ELF-1 (cell line): ENCODE results near the gene UROS.

ENCODE experiments used
- DNase-seq: peaks from one replicate; pipeline ENCODE4 v3.0.0-alpha.2; 2016; ENCODE audit warnings: low read depth, low spot score

UROS gene

DNA sequence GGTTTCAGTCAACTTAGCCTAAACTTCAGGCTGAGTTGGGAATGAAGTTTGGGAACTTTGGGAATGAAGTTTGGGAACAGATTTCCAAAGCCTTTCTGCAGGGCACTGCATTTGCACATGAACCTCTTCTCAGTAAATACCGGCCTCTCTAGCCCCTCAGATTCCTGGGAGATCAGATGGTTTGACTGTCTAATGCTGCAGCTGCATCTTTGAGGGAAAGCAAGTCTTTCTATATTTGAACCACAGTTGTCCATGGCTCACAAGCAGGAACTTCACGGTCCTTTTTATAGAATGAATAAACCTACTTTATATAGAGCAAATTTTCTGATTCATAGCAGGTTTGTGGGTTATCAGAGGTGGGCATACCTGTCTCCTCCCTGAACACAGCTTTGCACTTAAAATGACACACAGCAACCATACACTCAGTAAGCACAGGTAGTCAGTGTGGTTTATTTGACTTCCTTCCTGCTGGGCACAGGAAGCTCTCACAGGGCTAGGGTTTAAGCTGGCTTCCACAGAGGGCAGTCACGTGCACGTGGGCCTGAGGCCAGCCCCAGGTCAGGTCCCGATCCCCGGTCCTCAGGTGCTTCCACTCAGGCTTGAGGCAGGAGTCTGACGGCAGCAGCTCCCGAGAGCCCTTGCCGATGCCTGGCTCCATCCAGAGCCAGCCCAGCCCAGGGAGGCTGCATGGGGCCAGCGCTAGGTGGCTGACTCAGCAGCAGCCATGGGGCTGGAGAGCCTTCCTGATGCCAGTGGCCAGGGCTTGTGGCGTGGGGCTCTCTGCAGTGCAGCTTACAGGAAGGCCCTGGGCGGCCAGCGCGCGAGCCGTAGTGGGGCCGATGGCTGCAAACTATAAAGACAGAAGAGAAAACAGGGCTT lies 34.7 kb downstream of the UROS start:
- DNase-seq: no peak

DNA sequence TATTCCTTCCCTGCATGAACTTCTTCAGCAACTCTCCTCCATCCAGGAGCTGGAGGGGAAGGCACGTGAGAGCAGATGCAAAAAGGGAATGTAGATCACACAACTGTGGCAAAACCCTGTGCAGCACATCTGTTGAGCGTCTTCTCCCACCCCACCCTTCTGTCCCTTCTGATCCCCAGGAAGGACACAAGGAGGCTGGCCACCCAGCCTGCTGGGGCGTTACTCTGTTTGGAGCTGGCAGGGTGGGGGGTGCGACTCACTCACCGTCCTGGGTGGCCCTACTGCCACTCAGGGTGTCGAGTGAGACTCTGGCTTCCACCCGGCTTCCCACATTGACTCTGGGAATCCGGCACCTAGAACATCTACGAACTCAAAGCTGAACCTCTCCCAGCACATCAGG lies 37.3 kb downstream of the UROS start:
- DNase-seq: no peak

DNA sequence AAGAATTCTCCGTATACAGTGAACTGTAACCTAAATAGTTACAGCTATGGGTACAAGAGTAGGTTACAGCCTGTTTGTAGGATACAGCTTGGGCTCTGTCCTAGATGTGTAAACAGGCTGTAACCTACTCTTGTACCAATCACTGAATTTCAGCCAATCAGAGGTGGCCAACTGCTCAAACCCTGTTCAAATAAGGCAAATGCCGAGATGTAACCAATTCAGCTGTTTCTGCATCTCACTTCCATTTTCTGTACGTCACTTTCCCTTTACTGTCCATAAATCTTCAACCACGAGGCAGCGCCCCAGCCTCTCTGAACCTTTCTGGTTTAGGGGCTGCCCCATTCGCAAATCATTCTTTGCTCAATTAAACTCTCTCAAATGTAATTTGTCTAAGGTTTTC lies 39.1 kb downstream of the UROS start:
- no peak for DNase-seq

DNA sequence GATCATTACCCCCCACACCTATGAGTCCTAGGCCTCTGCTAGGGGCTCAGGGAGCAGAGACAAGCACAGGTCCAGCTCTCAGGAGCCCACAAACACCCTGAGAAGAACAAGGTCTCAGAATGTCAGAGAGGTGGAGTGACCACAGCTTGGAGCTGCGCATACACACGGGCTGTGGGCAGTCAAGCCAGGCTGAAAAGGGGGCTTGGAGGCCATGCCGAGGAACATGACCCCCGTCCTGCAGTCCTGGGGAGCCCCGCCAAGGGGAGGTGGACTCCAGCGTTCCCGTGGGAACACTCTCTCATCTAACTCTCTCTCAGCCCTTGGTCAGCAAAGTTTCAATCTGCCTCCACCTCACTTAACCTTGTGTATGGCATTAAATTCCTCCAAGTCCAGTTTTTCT lies 39.6 kb downstream of the UROS start:
- no peak for DNase-seq

DNA sequence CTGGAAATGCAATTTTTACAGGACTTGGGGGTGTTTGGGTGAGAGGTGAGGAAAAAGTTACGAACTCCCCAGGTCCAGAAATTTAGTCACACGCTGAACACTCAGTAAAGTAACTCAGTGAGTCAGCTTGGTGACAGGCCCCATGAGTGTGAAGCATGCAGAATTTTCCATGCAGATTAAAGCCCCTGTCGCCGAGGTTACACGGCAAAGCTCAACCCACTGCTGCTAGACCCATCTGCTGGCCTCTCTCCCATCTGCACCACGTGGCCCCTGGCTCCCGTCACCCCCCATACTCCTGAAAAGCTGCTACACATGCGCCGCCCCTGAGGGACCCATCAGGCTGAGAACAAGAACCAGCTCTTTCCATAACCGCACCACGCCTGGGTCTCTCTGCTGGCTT lies 40.4 kb downstream of the UROS start:
- no peak for DNase-seq

DNA sequence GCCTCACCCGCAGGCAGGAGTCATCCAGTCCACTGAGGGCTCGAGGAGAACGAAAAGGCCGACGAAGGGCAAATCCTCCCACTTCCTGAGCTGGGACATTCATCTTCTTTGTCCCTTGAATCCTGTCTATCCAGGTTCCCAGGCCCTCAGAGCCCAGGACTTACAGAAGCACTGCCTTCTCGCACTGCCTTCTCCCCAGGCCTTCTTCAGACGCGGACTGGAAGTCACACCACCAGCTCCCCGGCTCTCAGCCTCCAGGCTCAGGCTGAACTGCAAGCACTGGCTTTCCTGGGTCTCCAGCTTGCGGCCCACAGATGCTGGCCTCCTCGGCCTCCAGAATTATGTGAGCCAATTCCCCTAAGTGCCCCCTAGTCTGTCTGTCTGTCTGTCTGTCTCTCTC lies 41.0 kb downstream of the UROS start:
- no peak for DNase-seq

DNA sequence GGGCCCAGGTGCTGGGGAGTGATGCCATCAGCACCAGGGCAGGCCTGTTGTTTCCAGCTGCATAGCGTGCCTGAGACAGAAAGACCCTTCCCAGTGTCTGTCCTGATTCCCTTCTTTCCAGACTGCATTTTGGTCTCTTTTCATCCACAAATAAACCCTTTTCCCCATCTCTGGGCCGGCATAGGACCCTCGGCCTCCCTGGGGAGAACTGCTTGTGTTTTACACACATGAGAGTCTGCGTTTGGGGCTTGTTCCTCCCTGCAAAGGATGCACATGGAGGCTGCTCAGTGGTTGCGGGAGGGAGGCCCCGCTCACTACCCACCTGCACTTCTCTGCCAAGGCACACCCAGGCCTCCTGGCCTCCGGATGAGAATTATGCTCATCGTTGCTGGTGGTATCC lies 41.7 kb downstream of the UROS start:
- DNase-seq: no peak

DNA sequence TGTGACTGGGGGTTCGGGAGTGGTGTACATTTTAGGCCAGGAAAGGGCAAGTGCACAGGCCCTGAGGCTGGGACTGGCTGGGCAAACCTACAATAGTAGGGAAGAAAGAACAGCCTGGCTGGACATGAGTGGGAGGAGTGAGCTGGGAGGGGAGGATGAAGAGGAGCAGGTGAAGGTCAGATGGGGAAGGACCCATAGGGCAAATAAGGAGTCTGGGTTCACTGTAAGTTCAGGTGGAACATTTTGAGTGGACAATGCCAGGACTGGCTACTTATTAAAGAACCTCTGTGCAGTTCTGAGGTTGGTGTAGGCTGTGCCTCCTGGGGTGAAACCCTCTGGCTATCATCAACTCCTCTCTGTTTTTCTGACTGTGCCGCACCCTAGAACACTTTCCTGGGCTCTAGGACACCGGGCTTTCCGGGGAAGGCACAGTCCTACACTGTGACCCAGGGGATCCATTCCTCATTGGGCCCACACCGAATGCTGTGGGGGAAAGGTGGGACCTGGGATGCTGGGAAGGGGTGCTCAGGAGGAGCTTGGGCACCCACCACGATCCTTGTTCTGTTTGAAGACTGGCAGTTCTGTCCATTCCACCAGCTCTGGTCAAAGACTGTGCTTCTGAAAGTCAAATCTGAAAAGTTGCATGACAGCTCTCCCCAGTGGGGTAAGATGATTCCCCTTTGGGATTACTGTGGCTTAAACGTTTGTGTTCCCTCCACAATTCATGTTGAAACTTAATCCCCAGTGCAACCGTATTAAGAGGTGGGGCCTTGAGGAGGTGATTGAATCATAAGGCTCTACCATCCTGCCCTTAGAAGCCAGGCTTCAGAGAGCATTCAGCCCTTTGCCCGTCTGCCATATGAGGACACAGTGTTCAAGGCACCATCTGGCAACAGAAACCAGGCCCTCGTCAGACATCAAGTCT lies 43.4 kb downstream of the UROS start:
- DNase-seq: no peak

DNA sequence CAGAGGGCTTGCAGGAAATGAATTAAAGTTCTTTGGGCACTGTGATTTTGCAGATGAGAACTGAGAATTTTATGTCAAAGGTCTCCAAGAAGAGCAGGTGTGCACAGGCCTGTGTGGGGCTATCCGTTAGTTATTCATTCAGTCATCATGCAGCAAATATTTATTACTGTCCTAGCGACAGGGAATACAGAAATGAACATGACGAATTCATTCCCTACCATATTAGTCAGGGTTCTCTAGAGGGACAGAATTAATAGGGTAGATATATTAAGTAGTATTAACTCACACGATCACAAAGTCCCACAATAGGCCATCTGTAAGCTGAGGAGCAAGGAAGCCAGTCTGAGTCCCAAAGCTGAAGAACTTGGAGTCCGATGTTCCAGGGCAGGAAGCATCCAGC lies 44.5 kb downstream of the UROS start:
- no peak for DNase-seq

DNA sequence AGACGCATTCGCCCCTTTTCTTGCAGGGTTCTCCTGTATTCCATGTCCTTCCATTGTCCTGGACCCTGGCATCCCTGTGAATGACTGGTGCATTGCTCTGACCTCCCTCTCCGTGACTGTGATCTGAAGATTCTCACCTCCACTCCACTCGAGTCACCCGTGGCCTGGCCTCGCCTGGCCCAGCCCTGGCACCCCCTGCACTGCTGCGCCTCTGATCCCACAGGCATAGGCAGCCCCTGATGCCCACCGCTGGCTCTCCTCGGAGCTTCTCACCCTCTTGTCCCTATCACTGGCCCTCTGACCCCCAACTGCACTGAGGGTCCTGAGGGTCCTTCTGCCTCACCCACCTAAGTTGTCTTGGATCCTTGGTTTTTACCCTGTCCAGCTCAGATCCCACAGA lies 45.3 kb downstream of the UROS start:
- DNase-seq: no peak

DNA sequence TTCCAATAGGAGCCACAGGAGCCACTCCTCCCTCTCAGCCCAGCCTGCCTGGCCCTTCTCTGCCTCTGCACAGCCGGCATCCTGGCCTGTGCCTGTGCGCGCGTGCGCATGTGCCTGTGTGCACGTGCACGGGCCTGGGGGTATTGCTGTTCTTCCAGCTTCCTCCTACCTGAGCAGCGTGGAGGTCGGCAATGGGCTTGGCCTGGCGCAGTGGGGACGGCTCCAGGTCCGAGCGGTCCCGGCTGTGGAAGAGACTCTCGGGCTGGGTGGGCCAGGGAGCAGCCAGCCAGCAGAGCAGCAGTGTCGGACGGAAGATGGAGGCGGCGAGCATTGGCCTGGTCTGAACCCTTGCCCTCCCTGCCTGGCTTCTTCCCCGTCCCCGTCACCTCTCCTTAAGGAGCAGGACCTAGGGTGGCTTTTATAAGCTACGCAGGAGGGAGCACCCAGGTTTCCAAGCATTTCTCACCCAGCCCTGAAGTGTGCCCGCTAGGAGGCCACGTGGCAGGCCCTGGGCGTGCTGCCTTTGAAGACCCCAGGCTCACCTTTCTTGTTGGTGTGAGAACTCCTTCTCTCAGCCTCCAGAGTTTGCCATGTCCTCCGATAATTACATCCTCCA lies 47.5 kb downstream of the UROS start, which contains the start of gene MMP21:
TSS of gene MMP21 (minus strand) at position 331 of the 616 bp plus-strand sequence. CDS start at position 331, 0 bp downstream.
- no peak for DNase-seq

DNA sequence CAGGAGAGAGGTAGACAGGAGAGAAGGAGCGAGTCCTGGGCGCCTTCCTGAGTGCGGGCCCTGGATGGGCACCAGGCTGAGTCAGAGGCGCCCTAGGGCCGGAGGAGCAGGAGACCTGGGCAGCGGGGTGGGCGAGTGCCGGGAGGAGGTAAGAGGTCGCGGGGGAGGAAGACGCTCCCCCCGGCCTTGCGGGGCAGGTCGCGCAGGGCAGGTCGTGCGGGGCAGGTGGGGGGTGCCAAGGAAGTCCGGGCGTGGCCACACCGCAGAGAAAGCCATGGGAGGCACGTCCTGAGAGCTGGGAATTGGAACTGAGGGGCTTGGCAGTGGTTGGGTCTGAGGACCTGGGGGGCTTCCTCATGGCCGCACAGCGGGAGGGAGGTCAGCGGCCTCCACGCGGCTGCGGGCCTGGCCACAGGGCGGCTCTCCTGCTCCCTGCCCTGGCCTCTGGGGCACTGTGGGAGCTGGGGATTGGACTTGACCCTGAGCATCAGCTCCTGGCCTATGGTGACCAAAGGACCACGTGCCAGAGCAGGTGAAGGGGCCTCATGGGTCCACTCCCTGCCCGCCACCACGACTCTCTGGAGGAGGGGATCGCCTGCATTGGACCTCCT lies 48.4 kb downstream of the UROS start:
- no peak for DNase-seq

DNA sequence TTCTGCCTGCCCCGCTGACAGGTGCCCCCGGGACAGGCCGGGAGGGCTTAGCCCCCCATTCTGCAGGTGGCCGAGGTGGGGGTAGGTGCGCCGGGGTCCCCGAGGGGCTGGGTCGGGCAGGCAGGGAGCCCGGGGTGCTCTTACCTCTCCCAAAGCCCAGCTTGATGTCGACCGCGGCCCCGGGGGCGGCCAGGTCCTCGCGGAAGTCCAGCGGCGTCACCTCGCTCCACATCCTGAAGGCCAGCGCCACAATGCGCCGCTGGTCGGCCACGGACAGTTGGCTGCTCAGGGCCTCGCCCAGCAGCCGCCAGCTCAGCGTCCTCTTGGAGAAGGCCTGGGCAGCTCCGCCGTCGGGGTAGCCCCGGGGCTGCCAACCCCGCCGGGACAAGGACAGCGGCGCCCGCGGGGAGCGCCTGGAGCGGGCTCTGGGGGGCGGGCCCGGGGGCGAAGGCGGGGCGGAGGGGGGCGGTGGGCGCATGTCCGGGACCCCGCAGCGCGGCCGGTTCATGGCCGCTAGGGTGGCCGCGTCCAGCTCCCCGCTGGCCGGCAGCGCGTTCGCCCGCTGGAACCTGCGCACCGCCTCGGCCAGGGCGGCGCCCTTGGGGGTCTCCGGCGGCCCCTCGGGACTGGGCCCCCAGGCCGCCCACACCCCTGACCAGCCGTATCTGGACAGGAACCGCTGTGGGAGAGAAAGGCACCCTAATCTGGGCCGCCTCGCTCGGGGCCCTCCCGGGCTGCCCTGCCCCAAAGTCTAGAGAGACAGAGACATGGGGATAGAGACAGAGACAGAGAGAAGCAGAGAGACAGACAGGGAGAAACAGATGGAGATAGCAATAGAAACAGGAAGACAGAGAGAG lies 49.1 kb downstream of the UROS start:
- no peak for DNase-seq

DNA sequence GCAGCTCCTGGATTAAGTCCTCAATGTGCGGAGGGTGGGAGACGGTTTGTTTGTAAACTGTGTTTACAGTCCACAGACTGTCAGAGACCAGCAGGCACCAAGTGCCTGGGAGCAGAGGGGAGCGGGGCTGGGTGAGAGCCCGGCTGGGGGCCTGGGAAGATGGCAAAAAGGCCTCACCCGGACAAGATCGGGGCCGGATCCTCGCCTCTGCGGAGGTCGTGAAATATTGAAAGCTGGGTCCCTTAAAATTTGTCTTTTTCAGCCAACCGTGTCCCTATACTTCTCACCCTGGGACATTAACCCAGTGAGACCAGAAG lies 50.2 kb downstream of the UROS start:
- DNase-seq: no peak

DNA sequence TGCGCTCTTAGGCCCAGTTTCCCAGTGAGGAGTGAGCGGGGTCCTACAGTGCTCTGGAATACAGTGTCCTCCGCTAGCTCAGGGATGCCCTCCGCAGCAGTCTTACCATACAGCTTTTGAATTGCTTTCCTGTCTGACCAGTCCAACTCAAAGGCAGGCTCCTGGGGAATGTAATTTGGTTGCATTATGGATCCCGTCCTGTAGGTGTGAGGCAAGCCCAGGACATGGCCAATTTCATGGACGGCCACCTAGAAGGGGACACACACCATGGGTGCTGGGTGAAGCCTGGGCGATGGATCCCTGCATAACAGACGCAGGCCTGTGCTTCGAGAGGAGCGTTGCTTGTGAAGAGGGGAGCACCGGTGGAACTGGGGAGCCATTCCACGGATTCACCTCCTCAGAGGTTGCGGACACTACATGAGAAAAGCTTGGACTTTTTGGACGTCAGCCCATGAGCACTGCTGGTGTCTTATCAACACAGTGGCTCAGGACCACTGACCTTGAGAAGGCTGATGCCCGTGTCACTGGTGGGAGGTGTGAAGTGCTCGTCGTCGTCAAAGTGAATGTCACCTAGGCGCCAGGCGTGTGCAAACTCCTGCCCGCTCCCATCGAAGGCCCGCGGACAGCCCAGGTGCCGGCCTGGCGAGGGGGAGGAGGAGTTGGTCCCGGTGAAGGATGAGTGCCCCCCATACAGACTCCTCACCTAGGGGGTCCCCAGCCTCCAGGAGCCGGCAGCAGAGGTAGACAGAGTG lies 50.8 kb downstream of the UROS start:
- DNase-seq: no peak

DNA sequence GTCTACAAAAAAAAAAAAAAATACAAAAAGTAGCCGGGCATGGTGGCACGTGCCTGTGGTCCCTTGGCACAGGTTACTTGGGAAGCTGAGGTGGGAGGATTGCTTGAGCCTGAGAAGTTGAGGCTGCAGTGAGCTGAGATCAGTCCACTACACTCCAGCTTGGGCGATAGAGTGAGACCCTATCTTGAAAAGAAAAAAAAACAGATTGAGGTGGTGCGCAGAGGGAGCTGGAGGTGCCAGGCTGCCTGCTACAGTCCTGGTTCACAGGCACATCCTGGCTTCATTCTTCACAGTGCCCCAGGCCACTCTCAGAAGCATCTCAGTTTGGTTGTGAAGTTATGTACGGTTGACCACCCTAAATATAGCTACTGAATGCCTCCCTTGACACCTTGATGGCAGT lies 52.2 kb downstream of the UROS start:
- no peak for DNase-seq

DNA sequence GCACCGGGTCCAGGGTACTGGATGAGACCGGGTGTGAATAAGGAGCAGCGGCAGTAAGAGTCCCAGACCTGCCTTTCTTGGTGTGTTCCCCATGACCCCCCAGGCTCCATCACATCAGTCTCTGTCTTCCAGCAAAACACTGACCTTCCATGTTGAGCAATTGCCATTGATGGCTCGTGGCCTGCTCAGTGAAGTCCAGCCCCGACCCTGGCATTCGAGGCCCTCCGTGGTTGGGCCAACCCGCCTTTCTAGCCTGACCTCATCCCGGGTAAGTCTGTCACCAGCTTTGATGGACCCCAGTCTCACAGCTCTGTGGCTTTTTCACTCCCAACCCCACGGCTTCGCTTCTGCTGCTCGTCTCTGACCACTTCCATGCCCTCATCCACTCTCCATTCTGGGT lies 53.9 kb downstream of the UROS start:
- no peak for DNase-seq

DNA sequence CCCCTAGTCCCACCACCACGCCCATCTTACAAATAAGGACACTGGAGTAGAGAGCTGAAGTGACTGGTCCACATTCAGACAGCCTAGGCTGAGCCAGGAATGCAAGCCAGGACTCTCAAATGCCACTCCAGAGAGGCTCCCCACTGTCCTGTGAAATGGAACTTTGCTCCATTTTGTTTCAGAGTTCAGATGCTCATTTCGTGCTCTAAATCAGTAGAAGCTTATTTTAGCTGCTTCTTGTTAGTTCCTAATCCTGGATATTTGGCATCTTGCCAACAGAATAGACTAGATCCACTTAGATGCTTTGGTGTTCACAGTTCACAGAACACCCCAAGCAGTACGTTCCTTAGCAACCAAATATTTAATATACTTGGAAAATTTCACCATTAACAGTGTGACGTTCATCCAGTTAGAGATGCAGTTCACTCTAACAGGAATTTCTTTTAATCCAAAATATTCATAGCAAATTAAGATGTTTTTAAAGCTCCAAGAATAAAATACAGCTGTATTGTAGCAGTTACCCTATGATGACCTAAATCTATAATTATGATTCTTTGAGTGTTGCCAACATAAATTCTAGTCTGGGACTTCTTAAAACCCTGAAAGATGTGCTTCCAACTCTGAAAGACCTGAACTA lies 54.7 kb downstream of the UROS start:
- DNase-seq: no peak

DNA sequence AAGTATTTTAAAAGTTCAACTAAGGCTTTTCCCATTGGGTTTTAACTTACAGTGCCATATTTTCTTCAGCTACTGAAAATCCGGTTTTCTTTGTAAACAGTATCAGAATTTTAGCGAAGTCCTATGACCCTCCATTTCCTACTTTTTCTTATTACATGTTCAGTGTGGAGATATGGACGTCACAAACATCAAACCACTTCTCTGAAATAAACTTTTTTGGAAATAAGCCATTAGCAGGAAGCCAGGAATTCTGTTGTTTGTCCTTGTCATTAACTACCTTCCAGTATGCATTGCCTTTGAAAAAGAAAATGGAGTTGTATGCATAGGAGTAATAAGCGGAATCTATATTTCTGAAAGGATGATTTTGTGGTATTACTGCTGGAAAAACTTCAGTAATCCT lies 56.5 kb downstream of the UROS start:
- DNase-seq: no peak

DNA sequence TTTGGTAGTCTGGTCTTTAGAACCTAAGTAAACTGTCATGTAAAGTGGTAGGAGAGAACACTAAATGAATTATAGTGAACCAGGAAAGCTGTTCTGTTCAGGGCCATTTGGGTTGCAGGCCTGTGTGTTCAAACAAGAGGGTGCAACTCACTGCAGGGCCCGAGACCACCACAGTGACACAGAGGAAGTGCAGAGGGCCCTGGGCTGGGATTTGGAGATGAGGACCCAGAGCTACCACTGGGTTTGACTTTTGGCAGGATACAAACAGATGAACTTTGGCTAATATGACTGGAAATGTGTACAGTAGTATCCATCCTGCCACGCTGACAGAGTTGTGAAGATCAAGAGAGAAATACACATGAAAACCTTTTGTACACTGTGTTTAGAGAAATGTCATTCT lies 57.2 kb downstream of the UROS start:
- no peak for DNase-seq
